Posterior vena cava (tissue), 2 donors: Measurements from ENCODE around the gene TSPEAR. TPM values are rescaled to one million over a fixed set of nuclear protein-coding genes. Genes with fewer than 3 reads are reported as not detected.
"Not testable (repeated sequence)": the region's sequence is repeated elsewhere in the genome, so short reads cannot be mapped to it uniquely, and the experiment has no call there.

Experiments
- DNase-seq: peaks from one replicate; pipeline ENCODE4 v3.0.0-alpha.2; 2020; ENCODE audit warnings: low spot score
- intact Hi-C, 2 donors: fragments of 100-400 bp; cut with DNase I; formaldehyde crosslinking; loops; one replicate each; pipeline versions ENCODE4 v1.14.1 to v1.14.2; 2022 to 2023
- total RNA-seq, 2 donors: library from RNA; stranded (reverse); fragmentation: NEBNext Ultra II Directional; extraction: Animal tissue kit (Norgen Biotek cat#: 25700); gene quantifications; one replicate each; pipeline ENCODE4 v1.2.1, GENCODE V29; 2021
- donor health status: DM: yes; HTN: yes; CAD: no.
- donor health status: DM: yes; HTN: yes; CAD: no.

TSPEAR gene
- total RNA-seq, 2 donors from 2014 or later: 0.14 to 0.48 TPM

DNA sequence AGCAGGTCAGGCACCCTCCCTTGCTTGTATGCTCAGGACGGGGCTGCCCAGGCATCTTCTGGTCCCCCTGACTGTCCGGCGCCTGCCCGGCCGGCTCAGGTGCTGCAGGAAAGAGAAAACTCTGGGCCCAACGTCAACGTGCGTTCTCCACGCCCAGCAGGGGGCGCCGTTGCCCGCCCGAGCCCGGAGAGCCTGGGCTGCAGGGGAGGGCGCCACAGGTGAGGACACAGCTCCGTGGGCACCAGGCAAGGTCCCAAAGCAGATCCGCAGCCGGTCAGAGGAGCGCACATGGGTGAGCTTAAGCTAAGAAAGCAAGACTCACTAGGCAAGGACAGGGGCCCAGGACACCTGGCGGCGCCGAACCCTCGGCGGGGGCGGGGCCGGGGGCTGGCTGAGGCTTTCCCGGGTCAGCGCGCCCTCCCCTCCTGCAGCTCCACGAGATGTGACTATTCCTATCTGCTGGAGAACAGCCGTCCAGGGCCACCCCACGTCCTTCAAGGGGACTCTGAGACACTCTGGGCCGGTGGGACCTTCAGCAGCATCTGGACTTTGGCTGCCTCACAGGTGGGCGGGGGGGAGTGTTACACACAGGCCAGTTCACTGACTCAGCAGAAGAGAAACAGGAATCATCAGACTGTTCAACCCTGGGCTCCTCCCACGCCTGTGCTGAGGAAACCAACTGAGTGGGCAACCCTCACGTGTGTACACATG lies 200.7 kb downstream of the TSPEAR start:
- DNase-seq: peak; percentile 88
- intact Hi-C loops: no loop called here

DNA sequence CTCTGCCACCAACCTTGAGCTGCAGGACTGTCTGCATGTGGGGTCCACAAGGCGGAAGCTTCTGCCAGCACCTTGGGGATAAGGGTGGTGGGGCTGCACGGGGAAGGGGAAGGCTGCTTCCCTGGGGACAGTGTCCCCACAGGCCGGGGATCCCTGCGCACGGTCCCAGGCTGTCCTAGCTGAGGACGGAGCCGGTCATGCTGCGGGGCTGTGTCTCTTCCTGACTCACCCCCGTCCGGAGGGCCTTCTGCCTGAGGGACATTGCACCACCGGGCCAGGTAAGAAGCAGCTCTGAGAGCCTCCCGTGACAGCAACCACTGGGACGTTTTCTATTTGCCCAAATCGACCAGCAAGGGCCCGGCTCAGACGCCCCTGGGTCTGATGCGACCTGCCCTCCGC lies 201.3 kb downstream of the TSPEAR start:
- intact Hi-C loops: no loop called here
- no peak for DNase-seq

DNA sequence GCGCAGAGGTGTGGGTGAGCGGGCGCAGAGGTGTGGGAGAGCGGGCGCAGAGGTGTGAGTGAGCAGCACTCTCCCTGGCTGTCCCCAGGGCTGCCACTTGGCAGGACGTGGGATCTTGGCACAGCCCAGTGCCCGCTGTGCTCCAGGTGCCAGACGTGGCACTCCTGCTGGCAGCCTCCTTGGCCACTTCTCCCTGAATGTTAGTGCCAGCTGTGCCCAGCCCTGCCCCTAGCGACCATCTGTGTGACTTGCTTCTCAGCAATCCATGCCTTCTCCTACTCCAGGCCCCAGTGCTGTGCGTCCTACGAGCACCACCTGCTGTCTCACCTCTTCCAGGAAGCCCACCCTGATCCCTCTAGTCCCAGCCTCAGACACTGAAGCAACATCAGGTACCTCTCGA lies 201.8 kb downstream of the TSPEAR start:
- intact Hi-C loops: no loop called here
- no peak for DNase-seq

DNA sequence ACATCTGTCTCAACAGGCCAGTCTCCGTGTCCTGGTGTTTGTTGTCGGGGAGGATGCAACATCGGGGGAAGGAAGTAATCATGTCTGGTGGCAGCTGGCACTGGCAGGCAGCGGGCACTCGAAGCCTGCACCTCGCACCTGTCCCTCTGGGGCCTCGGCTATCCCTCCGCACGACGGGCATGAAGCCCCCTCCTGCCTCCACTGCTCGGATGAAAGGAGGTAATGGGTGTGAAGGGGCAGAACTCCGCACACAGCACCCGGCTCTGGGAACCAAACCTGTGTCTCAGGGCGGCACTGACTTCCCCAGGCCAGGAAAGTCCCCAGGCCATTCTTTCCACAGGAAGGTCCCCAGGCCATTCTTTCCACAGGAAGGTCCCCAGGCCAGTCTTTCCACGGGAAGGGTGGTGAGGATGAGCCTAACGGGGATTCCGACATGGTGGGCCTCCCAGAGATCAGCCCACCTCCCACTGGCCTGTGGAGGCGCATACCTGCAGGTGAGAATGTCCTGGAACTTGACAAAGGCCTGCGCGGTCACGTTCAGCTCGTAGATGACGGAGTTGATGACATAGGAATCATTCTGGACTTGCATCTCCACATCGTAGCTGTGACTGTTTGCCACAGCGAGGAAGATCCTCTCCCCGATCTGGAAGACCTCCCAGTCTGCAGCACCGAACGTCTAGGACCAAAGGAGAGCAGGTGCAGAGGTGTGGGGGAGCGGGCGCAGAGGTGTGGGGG lies 202.5 kb downstream of the TSPEAR start:
- no peak for DNase-seq
- intact Hi-C loops: no loop called here

DNA sequence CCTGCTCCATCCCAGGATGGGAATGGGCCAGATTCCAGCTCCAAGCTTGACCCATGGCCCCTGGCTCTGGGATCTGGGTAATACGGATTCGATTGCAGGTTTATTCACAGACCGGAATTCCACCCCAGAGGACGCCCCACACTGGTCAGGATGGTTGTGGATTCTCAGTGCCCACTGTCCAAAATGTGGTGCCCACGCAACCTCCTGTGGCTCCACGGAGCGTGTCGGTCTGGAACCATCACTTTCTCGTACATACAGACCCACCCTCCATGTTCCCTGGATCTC lies 203.0 kb downstream of the TSPEAR start:
- no peak for DNase-seq
- intact Hi-C loops: no loop called here

DNA sequence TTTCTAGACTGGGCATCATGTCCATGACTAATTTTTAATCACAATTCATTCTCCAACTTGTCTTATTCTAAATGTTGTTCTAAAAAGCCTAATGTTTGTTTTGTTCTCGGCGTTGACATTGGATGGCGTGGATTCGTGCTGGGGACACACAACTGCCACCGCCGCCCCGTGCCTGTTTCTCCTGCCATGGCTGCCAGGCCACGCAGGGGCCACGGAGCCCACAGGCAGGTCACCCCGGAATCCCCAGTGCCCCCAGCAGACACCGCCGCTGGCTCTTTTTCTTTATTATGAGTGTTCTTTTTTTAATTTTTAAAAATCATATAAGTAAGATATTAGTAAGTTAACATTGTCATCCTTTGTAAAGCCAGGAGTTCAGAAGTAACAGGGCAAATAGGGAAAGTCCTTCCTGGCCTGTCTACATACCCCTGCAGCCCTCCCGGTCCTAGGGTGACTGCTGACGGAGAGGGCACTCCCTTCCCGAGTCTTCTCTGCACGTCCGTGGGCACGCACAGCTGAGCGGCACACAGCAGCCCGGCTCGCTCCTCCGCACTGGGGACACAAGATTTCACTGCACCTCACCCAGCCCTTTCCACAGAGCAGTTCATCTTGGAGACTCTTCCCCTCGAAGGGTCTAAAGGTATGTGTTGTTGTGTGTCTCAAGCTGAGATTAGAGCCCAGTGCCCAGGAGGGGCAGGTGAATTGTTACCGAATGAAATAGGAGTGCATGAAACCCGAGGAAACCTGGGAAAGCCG lies 203.5 kb downstream of the TSPEAR start:
- intact Hi-C loops: no loop called here
- DNase-seq: no peak

DNA sequence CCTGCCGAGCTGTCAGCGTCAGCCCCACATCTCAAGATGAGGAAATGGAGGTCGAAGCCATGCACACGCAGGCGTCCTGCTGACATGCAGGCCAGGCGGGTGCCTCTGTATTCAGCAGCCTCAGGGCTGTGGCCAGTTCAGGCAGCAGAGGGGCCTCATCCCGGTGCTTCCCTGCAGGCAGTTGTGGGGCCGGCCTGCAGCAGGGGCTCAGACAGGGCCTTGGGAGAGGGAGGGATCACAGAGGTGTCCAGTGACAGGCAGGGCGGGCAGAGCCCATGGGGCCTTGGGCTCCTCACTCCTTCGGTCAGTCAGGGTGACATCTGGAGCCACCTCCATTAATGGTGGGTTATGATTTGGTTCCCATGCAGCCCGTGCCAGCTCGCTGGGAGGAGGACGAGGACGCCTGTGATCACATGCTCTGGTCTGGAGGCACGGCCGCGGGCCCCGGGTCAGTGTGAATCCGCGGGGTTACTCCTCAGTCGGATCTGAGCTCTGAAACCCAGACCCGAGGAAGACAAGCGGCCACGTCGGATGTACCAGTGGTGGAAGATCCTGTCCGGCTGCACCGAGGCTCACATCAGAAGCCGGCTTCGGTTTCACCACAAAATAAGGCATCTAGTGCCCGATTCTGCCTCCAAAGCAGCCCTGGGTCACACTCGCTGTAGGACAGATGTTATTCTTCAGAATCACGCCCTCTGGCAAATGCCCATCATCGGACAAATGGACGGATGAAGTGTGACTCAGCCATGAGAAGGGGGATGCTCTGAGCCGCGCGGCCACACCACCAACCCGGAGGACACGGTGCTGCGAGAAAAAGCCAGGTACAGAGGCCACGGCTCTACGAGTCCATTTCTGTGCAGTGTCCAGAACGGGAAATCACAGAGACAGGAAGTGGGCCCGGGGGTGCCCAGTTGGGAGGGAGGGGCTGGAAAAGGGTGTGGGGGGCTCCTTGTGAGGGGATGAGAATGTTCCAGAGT lies 204.8 kb downstream of the TSPEAR start:
- intact Hi-C loops: no loop called here
- no peak for DNase-seq

DNA sequence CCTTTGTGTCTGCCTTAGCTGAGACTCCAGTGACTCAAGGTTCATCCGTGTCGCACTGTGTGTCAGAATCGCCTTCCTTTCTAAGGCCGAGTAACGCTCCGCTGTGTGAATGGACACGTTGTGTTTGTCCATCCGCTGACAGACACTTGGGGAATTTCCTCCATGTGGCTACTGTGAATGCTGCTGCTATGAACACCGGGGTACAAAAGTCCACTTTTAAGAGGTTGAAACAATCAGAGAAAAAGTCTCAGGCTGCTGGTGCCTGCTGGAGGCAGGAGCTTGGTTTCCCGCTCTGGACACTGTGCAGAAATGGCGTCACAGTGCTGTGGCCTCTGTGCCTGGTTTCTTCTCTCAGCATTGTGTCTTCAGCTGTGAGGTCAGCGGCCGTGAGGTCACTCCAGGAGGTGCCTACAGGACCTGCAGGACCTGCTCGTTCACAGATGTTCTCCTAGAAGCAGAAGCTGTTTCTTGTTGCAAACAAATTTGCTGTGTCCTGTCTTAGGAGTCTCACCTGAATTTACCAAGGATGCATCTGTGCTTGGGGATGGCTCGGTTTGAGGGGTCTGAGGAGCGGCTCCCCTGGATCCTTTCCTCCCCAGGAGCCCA lies 205.6 kb downstream of the TSPEAR start:
- intact Hi-C loops: no loop called here
- no peak for DNase-seq

DNA sequence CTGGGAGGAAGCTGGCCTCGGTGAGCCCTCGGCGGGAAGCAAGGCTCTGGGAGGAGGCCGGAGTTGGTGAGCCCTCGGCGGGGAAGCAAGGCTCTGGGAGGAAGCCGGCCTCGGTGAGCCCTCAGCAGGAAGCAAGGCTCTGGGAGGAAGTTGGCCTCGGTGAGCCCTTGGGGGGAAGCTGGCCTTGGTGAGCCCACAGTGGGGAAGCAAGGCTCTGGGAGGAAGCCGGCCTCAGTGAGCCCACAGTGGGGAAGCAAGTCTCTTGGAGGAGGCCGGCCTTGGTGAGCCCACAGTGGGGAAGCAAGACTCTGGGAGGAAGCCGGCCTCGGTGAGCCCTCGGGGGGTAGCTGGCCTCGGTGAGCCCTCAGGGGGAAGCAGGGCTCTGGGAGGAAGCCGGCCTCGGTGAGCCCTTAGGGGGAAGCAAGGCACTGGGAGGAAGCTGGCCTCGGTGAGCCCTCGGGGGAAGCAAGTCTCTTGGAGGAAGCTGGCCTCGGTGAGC lies 207.4 kb downstream of the TSPEAR start:
- no peak for DNase-seq
- intact Hi-C loops: loop anchor here in 1 of 2 donors (1.0 to 5.0 kb wide), 2 partner anchors 25 to 1303 kb away; no protein-coding TSS in a partner anchor

DNA sequence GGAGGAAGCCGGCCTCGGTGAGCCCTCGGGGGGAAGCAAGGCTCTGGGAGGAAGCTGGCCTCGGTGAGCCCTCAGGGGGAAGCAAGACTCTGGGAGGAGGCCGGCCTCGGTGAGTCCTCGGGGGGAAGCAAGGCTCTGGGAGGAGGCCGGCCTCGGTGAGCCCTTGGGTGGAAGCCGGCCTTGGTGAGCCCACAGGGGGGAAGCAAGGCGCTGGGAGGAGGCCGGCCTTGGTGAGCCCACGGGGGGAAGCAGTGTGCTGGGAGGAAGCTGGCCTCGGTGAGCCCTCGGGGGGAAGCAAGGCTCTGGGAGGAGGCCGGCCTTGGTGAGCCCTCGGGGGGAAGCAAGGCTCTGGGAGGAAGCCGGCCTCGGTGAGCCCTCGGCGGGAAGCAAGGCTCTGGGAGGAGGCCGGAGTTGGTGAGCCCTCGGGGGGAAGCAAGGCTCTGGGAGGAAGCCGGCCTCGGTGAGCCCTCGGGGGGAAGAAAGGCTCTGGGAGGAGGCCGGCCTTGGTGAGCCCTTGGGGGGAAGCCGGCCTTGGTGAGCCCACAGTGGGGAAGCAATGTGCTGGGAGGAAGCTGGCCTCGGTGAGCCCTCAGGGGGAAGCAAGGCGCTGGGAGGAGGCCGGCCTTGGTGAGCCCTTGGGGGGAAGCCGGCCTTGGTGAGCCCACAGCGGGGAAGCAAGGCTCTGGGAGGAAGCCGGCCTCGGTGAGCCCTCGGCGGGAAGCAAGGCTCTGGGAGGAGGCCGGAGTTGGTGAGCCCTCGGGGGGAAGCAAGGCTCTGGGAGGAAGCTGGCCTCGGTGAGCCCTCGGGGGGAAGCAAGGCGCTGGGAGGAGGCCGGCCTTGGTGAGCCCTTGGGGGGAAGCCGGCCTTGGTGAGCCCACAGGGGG lies 208.1 kb downstream of the TSPEAR start:
- DNase-seq: not testable (repeated sequence)
- intact Hi-C loops: loop anchor here in 1 of 2 donors (5.0 kb wide), 1 partner anchor 1304 kb away; no protein-coding TSS in a partner anchor

DNA sequence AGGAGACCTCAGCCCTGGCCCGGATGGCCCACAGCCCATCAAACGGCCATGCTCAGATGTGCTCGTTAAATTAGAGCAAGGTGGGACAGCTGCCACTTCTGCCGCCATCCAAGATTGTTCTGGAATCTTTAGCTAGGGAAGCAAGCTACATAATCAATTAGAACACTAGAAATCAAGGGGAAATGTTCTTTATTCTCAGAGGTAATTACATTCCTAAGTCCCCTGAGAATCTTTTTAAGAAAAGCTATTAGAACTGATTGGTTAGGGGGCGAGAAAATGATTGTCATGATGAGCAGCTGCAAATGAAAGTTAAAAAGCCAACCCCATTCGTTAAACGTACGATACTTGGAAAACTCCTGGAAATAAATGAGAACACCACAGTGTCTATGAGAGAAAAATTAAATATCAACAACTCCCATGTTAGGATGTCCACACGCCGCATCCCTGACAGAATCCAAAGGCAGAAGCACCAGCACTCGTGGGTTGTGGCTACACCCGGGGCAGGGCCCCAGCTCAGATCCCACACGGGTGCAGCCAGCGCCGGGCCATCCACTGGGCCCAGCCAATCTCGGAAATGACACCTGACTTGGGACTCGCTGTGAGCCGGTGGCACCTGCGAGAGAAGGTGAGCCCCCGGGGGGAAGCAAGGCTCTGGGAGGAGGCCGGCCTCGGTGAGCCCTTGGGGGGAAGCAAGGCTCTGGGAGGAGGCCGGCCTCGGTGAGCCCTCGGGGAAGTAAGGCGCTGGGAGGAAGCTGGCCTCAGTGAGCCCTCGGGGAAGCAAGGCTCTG lies 209.0 kb downstream of the TSPEAR start:
- no peak for DNase-seq
- intact Hi-C loops: loop anchor here in 1 of 2 donors (5.0 kb wide), 1 partner anchor 1305 kb away; no protein-coding TSS in a partner anchor

DNA sequence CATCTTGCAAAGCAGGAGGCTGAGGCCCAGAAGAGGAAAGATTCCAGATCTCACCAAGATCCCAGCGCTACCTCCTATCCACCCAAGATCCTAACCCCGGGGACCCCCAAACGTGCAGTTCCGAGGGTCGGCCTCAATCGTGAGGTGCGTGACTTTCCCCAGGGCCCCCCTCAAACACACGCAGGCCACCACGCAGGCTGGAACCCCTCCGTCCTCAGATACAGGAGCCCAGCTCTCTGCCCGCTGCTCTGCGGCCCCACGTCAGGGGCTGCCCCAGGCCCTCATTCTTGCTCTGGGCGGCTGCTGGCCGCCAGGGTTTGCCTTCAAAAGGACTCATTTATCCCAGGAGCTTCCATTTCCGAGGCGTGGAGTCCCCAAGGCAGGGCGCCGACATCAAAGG lies 211.3 kb downstream of the TSPEAR start:
- intact Hi-C loops: loop anchor here in 1 of 2 donors (5.0 kb wide), 1 partner anchor 1307 kb away; no protein-coding TSS in a partner anchor
- DNase-seq: no peak

DNA sequence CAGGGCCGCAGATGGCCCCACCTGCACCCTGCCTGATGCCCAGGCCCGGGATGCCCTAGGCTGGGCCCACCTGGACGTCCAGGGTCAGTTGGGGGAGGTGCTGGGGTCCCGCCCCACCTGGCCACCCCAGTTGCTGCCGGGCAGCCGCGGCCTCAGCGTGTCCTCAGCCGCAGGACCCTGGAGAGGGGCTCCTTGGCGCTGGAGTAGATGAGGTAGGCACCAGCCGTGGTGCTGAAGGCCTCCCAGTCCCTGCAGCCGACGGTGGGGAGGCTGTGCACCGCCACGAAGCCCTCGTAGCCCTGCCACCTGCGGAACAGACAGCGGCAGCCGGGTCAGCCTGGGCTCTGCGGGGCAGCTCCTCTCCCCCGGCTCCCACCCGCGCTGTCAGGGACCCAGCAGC lies 211.7 kb downstream of the TSPEAR start:
- no peak for DNase-seq
- intact Hi-C loops: loop anchor here in 1 of 2 donors (5.0 kb wide), 1 partner anchor 1308 kb away; no protein-coding TSS in a partner anchor

DNA sequence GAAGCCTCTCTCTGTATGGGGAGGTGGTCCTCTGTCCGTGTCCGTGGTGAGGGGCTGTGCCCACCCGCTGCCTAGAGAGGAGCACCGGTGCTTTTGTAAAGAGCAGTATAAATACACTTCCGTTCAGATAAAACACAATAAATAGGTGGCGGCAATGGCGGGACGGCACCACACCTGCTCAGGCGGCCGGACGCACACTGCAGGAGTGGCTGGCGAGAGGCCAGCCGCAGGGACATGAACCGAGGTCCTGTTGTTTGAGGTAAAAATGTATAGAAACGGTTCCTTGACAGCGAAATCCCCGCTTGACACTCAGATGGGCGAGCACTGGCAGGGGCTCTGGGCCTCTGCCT lies 212.2 kb downstream of the TSPEAR start:
- intact Hi-C loops: no loop called here
- no peak for DNase-seq

DNA sequence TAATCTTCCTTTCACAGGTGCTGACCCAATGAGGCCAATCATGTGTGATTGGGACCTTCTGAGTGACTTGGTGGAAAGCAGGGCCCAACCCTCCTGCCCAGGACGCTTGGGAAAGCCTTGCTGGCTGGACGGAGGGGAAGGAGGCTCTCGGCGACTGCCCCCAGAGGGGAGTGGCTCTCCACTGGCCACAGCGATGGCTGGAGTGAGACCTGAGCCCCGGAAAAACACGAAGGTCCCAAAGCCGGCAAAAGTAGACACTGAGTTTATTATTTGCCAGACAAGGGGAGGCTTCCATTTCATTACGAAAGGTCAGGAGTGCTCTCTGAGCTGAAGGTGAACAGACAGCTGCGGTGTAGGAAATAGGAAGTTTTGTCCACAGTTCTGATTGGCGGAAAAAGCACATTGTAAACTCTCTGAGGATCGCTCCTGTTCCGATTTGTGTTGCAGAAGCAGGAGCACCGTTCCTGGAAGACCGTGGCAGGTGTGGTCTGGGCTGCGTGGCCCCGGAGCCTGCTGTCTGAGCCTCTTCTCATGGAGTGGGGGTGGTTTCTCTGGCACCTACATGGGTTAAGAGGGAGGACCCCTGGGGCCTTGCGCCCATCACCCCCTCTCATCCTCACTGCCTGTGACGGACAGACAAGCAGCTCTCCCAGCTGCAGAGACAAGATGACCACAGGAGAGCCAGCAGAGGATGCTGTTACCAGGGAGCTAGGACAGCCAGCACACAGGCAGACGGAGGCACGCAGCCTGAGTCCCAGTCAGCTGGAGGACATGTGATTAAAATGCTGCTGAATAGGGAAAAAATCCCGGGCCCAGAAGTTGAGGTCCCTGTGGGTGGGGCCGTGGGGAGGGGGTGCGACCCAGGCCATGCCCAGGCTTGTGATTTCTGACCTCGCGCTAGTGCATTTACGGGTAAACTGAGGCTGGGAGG lies 212.8 kb downstream of the TSPEAR start:
- DNase-seq: no peak
- intact Hi-C loops: no loop called here

DNA sequence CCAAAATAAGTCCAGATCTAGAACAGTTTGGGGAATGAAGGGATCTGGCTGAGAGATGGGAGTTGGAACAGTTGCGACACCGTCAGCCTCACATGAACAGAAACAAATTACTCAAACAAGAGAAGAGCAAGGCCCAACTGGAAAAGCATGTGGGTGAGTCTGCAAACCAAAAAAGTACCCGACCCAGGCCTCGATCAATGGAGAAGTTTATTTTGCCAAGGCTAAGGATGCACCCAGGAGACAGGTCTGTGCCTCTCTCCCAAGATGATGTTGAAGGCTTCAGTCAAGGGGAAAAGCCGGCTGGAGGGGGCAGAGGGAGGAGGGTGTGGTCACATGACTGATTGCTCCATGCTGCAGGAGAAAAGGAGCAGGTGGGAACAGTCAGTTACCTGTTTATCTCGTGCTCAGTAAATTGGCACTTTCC lies 213.7 kb downstream of the TSPEAR start:
- DNase-seq: no peak
- intact Hi-C loops: no loop called here
